Activated T-helper 1 cell treated with Interleukin-2 at 50 U/mL for 16 hours (primary cell): ENCODE measurements around the gene NACC2.

ENCODE experiments used
- DNase-seq: peaks from one replicate; pipeline ENCODE4 v3.0.0-alpha.2; 2020; ENCODE audit warnings: low read depth

Gene NACC2

DNA sequence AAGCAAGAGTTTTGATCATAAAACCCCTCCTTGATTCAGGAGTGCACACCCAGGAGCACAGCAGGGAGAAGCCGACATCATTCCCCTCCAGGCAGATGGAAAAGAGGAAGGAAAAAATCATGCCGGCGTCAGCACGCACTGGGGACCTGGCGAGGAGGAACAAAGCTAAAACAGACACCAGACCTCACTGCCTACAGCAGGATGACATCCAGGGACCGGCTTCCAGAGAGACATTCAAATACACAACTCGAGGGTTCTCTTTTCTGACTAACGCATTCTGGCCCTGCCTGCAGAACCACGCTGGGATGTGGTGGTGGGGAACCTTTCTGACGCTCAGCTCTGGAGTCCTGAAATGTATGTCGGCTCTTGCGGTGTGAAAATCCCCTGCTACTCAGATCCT, 136.6 kb downstream of the NACC2 start:
- no peak for DNase-seq

DNA sequence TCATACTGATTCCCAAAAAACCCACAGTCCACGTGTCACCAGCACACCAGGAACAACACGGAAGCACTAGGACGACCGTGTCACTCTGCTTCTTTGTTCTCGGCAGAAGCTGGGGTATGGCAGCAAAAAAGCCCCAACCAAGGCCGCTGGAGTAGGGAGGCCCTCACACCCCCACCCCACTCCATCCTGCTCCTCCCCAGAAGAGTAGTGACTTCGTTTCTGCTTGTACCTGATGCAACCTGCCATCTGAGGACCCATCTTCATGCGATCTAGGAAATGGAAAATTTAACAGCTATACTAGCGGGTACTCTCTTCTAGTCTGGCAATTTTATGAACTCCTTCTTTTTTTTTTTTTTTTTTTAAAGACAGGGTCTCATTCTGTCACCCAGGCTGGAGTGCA, 137.7 kb downstream of the NACC2 start:
- no peak for DNase-seq

DNA sequence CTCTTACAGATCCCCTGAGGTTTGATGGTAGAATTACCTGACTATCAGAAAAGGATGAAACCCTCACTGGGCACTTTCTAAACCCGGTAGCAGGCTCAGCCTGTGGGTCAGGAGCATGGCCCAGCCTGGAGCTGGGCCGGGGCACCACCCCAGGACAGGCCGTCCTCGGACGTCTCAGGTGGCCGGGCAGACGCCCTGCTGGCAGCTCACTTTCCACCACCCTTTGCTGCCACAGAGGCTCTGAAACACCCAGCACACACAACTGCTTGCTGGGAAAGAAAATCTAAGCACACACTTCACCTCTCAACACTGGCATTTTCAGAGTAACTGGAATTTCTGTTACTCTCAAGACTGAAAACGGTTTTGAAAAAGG, 138.3 kb downstream of the NACC2 start:
- no peak for DNase-seq
